Ovary (tissue), 3 donors: Measurements from ENCODE around the gene DNTTIP2.

Experiments used
- CTCF ChIP-seq, 3 donors: fragments of 450-650 bp in 2 of 3; fragments of 200-600 bp in 1 of 3; IDR thresholded peaks; one replicate each; pipeline versions ENCODE4 v1.5.1 to v1.8.0; 2016 to 2022; ENCODE audit warnings: antibody characterized with exemption in 3 of 3, mild to moderate bottlenecking in 1 of 3
- POLR2A ChIP-seq: fragments of 450-650 bp; IDR thresholded peaks from one replicate; pipeline ENCODE4 v1.6.1; 2017; ENCODE audit warnings: antibody characterized with exemption, mild to moderate bottlenecking, moderate library complexity
- donor health status: DM: no; HTN: no; CAD: no.

GRCh38 chr1:93853940-93854339 is 25.1 kb downstream of the DNTTIP2 start:
- TF ChIP-seq CTCF (IDR thresholded peaks at IDR 0.05) (no peak), POLR2A (no peak)
